ENCODE data around the gene ZNF710.

ZNF710 gene

DNA sequence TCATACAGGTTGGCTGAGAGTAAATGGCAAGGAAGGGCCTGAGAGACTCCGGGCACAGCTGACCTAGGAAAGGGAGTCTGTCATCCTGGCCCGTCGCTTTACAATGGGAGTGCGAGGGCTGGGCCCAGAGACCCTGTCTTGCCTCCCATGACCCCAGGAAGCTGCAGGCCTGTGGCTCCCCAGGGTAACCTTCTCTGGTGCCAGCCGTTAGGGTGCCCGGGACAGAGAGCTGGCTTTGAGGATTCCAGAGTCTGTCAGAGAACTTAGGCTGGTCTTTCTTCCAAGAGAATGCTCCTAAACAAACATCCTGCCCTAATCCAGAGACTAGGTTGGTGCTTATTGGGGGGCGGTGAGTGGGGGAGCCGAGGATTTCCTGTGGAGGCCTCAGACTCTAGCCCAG, 18.5 kb downstream of the ZNF710 start:
- no peak for DNase-seq (ENCODE audit: low read depth)

DNA sequence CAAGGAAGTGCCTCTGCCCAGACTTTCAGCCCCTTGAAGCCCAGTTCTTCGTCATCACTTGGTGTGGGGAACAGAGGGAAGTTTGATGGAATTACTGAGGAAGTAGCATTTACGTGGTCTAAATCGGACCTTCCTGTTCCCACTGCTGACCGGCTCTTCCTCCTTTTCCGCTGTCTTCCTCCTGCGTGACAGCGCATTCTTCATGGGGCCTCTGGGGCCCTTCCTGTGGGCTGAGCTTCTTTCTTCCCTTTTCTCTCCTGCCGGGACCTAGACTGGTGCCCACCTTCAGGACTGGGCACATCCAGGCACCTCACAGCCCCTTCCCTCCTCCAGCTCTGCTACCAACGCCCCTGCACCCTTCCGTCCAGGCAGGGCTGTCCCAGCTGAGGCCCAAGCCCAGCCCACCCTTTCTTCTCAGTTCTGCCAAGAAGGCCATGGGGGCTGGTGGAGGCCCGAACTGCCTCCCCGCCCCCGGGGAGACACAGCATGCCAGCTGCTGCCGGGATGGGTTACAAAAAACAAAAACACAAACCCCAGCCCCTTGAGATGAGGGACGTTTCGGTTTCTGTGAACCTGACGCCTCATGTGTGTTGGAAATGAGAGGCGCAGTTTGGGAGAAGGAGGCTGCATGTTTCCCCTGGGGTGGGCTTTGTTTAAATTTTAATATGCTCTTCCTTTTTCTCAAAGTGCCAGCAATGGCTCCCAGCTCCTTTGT, 19.1 kb downstream of the ZNF710 start:
- no peak for DNase-seq (ENCODE audit: low read depth)

DNA sequence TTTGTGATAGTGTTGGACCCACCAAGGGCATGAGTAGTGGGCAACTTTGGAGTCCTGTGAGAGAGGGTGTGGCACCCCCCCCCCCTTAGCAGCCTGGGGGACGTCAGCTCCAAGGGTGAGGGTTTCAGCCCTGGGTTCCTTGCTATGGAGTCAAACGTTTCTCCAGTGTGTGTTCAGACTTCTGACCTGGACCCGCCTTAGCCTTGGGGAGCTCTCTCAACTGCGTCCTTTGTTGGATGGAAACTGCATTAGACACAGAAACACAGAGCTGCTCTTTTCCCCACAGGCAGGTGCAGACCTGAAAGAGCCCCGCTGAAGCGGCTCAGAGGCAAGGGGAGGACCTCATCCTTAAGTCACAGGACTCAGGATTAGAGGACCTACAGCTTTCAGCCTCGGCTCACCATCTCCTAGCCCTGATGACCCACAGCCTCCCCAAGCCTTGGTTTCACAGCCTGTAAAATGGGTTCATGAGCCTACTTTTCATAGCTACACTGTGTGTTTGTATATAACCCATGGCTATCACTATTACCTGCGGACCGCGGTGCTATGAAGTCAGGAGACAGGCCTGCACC, 19.9 kb downstream of the ZNF710 start:
- DNase-seq (ENCODE audit: low read depth), result no peak

- no peak for DNase-seq (ENCODE audit: low read depth)
Measured at GRCh38 chr15:90022345-90022744, 21.2 kb downstream of the ZNF710 start.

DNA sequence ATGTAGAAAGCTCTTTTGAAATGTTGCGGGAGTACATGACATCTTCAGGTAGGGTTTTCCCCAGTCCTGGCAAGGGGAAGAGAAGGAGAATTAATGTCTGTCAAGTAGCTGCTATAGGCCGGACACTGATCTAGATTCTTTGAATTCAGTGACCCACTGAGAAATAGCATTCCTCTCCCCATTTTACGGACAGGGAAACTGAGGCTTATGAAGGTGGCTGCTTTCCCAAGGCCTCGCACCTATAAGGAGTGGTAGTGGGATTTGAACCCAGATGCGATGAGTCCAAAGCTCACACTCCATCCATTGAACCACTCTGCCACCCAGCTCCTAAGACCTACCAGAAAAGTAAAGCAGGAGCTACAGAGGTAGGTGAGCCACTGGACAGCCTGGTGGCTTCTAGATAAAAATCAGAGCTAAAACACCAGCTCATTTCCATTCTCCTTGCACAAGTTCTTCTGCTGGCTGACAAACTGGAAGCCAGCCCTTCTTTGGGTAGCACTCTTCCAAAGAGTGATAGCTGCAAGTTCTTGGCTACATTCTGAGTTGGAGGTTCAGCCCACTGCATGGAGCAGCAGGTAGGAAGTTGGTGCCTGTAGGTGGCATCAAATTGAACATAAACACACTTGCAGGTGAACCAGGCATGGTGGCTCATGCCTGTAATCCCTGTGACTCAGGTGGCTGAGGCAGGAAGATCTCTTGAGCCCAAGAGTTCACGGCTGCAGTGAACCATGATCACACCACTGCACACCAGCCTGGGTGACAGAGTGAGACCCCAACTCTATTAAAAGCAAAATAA, 22.0 kb downstream of the ZNF710 start:
- no peak for DNase-seq (ENCODE audit: low read depth)

- no peak for DNase-seq (ENCODE audit: low read depth)
Measured at GRCh38 chr15:90024406-90024805, 23.3 kb downstream of the ZNF710 start.

DNA sequence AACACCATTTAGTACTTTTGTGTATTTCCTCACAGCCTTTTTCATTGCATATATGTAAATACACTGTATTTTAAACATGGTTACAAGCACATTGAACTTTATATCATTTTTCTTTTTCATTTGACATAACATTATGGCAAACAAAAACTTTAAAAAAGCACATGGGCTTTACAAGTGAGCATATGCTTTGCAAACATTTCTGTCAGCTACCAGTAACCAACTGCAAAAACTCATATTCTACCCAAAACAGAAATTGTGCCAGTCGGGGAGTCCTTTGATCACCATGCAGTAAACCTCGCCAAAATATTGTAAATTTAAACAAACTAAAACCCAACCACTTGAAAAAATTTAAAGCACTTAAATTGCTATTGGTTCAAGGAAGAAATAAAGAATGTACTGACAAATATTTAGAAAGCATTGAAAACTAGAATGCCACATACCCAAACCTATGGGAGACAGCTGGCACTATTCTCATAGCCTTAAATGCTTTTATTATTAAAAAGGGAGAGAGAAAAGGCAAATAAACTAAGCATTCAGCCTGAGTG, 24.4 kb downstream of the ZNF710 start:
- no peak for DNase-seq (ENCODE audit: low read depth)

DNA sequence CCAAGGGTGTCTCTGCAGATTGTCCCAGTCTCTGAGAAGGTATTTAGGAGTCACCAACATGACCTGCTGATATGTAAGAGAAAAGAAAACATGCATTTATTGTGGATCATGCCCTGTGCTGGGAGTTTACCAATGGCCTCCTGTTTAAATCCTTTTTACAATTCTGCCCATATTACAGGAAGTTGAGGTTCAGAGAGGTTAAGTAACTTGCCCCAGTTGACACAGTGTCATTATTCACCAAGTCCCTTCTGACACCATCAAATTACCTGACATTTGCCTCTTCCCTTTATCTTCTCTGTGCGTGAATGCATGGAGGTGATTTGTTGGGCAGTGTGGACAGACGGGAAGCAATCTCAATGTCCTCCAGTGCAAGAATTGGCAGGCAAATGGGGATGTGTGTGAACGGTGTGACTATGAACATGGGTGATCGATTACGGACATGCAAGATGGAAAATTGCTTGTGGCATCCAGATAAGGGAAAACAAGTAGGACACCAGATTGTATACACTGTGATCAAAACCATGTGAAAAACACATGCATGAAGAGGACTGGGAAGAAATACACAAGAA, 27.3 kb downstream of the ZNF710 start:
- DNase-seq (ENCODE audit: low read depth), result no peak

GRCh38 chr15:90029024-90029423, 27.9 kb downstream of the ZNF710 start:
- DNase-seq (ENCODE audit: low read depth), result no peak

DNA sequence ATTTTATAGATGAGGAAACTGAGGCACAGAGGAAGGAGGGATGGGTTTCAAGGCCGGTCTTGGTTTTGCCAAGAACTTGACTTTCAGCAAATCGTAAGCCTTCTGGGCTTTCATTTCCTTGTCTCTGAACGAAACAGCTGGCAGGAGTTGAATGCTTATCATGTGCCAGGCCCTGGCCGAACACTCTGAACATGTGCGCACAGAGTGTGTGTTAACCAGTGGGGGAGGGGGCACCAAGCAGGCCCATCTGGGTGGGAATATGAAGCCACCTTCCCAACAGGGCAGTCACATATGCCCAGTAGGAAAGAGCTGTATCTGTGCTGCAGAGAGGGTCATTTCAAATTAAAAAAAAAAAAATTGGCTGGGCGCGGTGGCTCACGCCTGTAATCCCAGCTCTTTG, 29.3 kb downstream of the ZNF710 start:
- DNase-seq (ENCODE audit: low read depth), result no peak

DNA sequence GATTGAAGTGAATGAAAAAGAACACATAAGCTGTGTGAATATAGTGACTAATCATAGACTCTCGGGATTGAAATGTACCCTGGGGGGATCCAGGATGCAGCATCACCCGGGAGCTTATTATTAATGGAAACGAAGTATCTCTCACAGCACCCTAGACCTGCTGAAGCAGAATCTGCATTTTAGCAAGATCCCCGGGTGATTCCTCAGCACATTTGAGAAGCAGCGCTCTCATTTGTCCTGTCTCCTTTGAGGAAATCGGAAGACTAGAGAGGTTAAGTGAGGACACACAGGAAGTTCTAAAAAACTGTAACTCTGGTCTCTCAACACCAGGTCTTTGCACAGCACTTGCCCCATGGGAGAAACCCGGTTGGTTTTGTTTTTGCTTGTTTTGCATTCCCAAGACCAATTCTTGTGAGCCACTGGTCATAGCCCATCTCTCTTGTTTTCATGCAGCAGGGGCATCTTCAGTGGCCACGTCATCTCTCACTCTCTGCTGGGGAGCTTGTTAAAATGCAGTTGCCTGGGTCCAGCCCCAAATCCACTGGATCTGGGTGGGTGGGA, 30.2 kb downstream of the ZNF710 start:
- DNase-seq (ENCODE audit: low read depth), result no peak

DNA sequence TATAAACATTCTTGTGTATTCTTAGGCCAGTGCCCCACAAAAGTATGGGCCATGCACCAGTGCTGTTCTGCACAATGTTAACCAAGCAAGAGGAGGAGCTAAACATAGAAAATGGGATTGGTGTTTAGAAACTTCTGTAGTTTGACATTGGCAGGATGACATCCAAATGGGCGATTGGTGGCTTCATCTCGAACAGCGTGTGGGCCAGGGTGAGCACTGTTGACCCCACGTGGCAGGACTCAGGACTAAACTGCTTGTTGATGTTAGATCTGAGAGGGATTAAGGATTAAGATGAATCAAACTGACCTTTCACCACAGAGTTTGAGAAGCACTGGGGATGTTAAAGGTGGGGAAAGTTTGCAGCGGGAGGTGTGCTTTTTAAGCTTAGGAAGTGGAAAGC, 31.9 kb downstream of the ZNF710 start:
- no peak for DNase-seq (ENCODE audit: low read depth)

DNA sequence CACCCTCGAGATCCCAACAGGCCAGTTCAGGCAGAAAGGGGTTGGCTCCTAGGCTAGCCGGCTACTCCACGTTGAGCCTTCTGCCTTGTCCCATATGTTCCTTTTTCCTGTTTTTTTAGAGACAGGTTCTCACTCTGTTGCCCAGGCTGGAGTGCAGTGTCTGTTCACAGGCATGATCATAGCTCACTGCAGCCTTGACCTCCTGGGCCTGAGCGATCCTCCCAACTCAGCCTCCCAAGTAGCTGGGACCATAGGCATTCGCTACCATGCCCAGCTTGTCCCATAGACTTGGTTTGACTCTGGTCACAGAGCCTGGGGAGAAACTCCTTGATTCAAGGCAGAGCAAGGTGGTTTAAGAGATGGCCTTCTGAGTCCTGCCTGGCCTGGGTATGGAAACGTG, 32.3 kb downstream of the ZNF710 start:
- DNase-seq (ENCODE audit: low read depth), result no peak

GRCh38 chr15:90035095-90035839, 34.1 kb downstream of the ZNF710 start:
- no peak for DNase-seq (ENCODE audit: low read depth)

DNA sequence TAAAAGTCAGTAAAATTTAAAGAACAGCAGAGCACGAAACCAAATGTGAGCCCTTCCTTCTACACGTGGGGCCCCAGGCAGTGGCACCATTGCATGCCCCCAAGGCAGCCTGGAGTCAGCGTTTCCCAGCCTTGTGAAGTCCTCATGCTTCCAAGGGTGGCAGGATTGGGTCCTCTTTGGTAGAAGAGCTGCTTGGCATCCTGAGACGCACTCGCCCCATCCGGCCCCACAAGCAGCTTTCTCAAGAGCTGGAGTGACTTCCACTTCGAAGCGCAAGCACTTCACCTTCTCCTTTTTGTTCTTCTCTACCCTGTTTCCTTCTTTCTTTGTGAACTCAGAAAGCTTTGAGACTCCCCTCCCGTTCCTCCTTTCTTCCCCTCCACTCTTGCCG, 34.7 kb downstream of the ZNF710 start:
- DNase-seq (ENCODE audit: low read depth), result no peak

GRCh38 chr15:90036343-90036742, 35.2 kb downstream of the ZNF710 start:
- DNase-seq (ENCODE audit: low read depth), result no peak

- DNase-seq (ENCODE audit: low read depth), result no peak
Measured at GRCh38 chr15:90036806-90037510, 35.8 kb downstream of the ZNF710 start.

DNA sequence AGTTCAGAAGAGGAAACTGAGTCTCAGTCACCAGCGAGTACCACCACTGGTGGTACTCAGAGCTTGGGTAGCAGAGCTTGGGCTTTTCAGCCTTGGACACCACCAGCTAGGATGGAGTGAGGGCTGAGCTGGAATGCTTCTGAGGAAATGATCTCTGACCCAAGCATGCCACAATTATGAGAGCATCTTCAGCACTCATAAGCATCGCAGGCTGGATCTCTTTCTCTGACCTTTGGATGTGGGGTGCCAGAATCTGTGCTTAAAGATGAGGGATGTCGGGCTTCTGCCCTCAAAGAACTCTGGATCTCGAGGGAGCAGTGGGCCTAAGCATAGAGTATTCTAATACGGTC, 36.4 kb downstream of the ZNF710 start:
- DNase-seq (ENCODE audit: low read depth), result no peak

DNA sequence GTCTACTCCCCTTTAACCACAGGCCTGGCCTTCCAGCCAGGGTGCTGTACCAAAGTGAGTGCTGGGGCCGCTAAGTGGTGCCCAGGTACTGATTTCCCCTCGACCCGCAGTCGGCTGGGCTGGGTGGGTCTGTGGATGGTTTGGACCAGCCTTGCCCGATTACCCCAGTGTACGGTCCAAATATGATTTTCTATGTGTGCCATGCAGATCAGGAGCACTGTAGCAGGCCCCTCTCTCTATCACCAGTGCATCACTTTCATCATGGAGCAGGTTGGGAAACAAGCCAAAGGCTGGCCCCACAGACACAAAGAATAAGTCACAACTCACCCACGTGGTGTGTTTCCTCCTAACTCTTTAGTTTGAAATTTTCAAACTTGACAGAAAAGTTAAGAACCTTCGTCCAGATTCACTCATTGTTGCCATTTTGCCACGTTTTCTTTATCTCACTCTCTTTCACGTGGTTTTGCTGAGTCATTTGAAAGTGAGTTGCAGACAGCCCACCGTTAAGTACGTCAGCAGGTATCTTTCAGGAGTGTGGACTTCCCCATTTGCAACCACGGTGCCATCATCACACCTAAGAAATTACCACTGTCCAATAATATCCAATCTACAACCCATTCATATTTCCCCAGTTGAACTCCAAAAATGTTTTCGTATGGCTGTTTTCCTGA, 37.0 kb downstream of the ZNF710 start:
- no peak for DNase-seq (ENCODE audit: low read depth)

GRCh38 chr15:90038632-90039095, 37.5 kb downstream of the ZNF710 start:
- no peak for DNase-seq (ENCODE audit: low read depth)

All from stimulated activated CD8-positive, alpha-beta memory T cell treated with anti-CD3 and anti-CD28 coated beads, Interleukin-15, amount 100 ng/mL, for 1 hour (primary cell).